GM23338 (cell line): ENCODE measurements around the gene PAXX. TPM values are rescaled to one million over a fixed set of nuclear protein-coding genes. Genes with fewer than 3 reads are reported as not detected.

Experiments used
- ATAC-seq: fragments of 200-7000 bp; cut with Tn5 transposase; 3 replicates; pipeline ENCODE4 v1.9.1; 2020
- DNase-seq: peaks from one replicate; pipeline ENCODE4 v3.0.0-alpha.2; 2015; ENCODE audit warnings: low spot score
- H2AFZ ChIP-seq: fragments of 200-600 bp; sonication (generic); 2 replicates; pipeline ENCODE4 v1.8.0; 2016; ENCODE audit warnings: antibody characterized with exemption, mild to moderate bottlenecking, moderate library complexity
- H3F3A ChIP-seq: fragments of 200-600 bp; sonication (generic); replicated peaks from 2 replicates; pipeline ENCODE4 v1.8.0; 2017; ENCODE audit warnings: antibody characterized with exemption, mixed run types, low read depth
- H3K27ac ChIP-seq: fragments of 200-600 bp; sonication (generic); 2 replicates; pipeline ENCODE4 v1.6.1; 2016; ENCODE audit warnings: low read depth
- H3K27me3 ChIP-seq: fragments of 200-600 bp; sonication (generic); 2 replicates; pipeline ENCODE4 v1.8.0; 2016; ENCODE audit warnings: mild to moderate bottlenecking, mixed run types, moderate library complexity; ENCODE audit not compliant: insufficient read depth
- H3K36me3 ChIP-seq: fragments of 200-600 bp; sonication (generic); 2 replicates; pipeline ENCODE4 v1.8.0; 2016; ENCODE audit warnings: mild to moderate bottlenecking; ENCODE audit not compliant: insufficient read depth
- H3K4me1 ChIP-seq: fragments of 200-600 bp; sonication (generic); 2 replicates; pipeline ENCODE4 v1.8.0; 2016; ENCODE audit warnings: mild to moderate bottlenecking, moderate library complexity; ENCODE audit not compliant: insufficient read depth
- H3K4me2 ChIP-seq: fragments of 200-600 bp; sonication (generic); 2 replicates; pipeline ENCODE4 v1.7.1; 2017; ENCODE audit warnings: mixed run types
- H3K4me3 ChIP-seq: fragments of 200-600 bp; sonication (generic); 2 replicates; pipeline ENCODE4 v1.6.1; 2016; ENCODE audit warnings: mixed run types
- H3K79me2 ChIP-seq: fragments of 200-600 bp; sonication (generic); replicated peaks from 2 replicates; pipeline ENCODE4 v1.8.0; 2017; ENCODE audit warnings: mild to moderate bottlenecking; ENCODE audit not compliant: insufficient read depth
- H3K9me2 ChIP-seq: fragments of 200-600 bp; sonication (generic); 2 replicates; pipeline ENCODE4 v1.8.0; 2017; ENCODE audit not compliant: insufficient read depth
- H4K20me1 ChIP-seq: fragments of 200-600 bp; sonication (generic); replicated peaks from 2 replicates; pipeline ENCODE4 v1.8.0; 2017; ENCODE audit warnings: mild to moderate bottlenecking; ENCODE audit not compliant: insufficient read depth
- H3K27ac Mint-ChIP-seq: 2 replicates; pipeline ENCODE4 v1.8.0; 2020; ENCODE audit warnings: inconsistent platforms, mild to moderate bottlenecking, moderate library complexity, mixed read lengths
- H3K27me3 Mint-ChIP-seq: 3 replicates; pipeline ENCODE4 v1.8.0; 2022; ENCODE audit warnings: low read depth, mild to moderate bottlenecking, moderate library complexity, mixed read lengths, inconsistent platforms; ENCODE audit not compliant: insufficient read depth, poor library complexity
- H3K36me3 Mint-ChIP-seq: 3 replicates; pipeline ENCODE4 v1.8.0; 2021; ENCODE audit warnings: low read depth, mild to moderate bottlenecking, inconsistent platforms, moderate library complexity, mixed read lengths
- H3K4me1 Mint-ChIP-seq: 3 replicates; pipeline ENCODE4 v1.8.0; 2020; ENCODE audit warnings: mild to moderate bottlenecking, inconsistent platforms, mixed read lengths
- H3K4me3 Mint-ChIP-seq: 3 replicates; pipeline ENCODE4 v1.8.0; 2021; ENCODE audit warnings: moderate library complexity, mild to moderate bottlenecking, inconsistent platforms, mixed read lengths
- H3K9me3 Mint-ChIP-seq: 3 replicates; pipeline ENCODE4 v1.8.0; 2020; ENCODE audit warnings: moderate library complexity, mild to moderate bottlenecking, inconsistent platforms, mixed read lengths
- CREB1 ChIP-seq: fragments of 250-450 bp; sonication (Bioruptor Pico); IDR thresholded peaks from 2 replicates; pipeline ENCODE4 v1.5.0; 2020; ENCODE audit warnings: low read depth, mild to moderate bottlenecking, moderate library complexity
- NANOG ChIP-seq: IDR thresholded peaks from 2 replicates; pipeline ENCODE4 v1.6.1; 2016; ENCODE audit warnings: antibody characterized with exemption, borderline replicate concordance
- REST ChIP-seq: IDR thresholded peaks from one replicate; pipeline ENCODE4 v1.6.1; 2018; ENCODE audit warnings: antibody characterized with exemption; ENCODE audit not compliant: unreplicated experiment
- polyA plus RNA-seq: library from polyadenylated mRNA; unstranded; fragments of >200 nt; fragmentation: Nextera tagmentation; extraction: Ambion mirVana; gene quantifications from 2 replicates; pipeline ENCODE4 v1.2.1, GENCODE V29; 2016
- total RNA-seq: library from RNA; depleted of rRNA; stranded (reverse); fragments of >200 nt; shearing (Covaris generic); gene quantifications from 2 replicates; pipeline ENCODE4 v1.2.3, GENCODE V29; 2014

Gene PAXX
- total and polyA plus RNA-seq, 2 experiments from 2014 or later = 71.5 to 86.0 TPM

- H3K27ac Mint-ChIP-seq = no peak overlapping the region
- H3K4me3 Mint-ChIP-seq = peak overlapping the region; percentile 75
- Histone ChIP-seq H3K79me2 (0 out of 2 replicates have a peak, but pooled peaks cover 5% of the 10 kb centered on the region), H3K4me2 (peak overlapping the region; percentile 84), H3K36me3 (no peaks in the 10 kb centered on the region), H3K27me3 (no peaks in the 10 kb centered on the region), H3K4me1 (peaks cover 8% of the 10 kb centered on the region), H2AFZ (no peak overlapping the region), H3F3A (peaks cover 3% of the 10 kb centered on the region; the same call in 1 of the 2 replicates), H3K9me2 (no peaks in the 10 kb centered on the region), H3K27ac (no peak overlapping the region), H4K20me1 (no peaks in the 10 kb centered on the region; the same call in 1 of the 2 replicates), H3K4me3 (peak overlapping the region; percentile 88)
- H3K9me3 Mint-ChIP-seq = no peaks in the 10 kb centered on the region
- peaks cover 9% of the 10 kb centered on the region for H3K27me3 Mint-ChIP-seq
- peak; percentile 16 for ATAC-seq
- peaks cover 9% of the 10 kb centered on the region for H3K4me1 Mint-ChIP-seq
- DNase-seq = peak; percentile 67
- no peak for TF ChIP-seq NANOG
- TF ChIP-seq CREB1 (CRISPR knock-in tag) = no peak
- peaks cover 24% of the 10 kb centered on the region for H3K36me3 Mint-ChIP-seq
Measured at GRCh38 chr9:136943291-136944211, 48.7 kb upstream of the PAXX start.

GRCh38 chr9:136944212-136944518, 48.1 kb upstream of the PAXX start:
- H3K4me1 Mint-ChIP-seq = peaks cover 8% of the 10 kb centered on the region
- Histone ChIP-seq H3K9me2 (no peaks in the 10 kb centered on the region), H3K79me2 (0 out of 2 replicates have a peak, but pooled peaks cover 5% of the 10 kb centered on the region), H3K27me3 (no peaks in the 10 kb centered on the region), H4K20me1 (no peaks in the 10 kb centered on the region), H3K36me3 (no peaks in the 10 kb centered on the region), H3F3A (peaks cover under 1% of the 10 kb centered on the region; the same call in 1 of the 2 replicates), H3K4me3 (peak overlapping the region; percentile 88), H3K4me2 (peak overlapping the region; percentile 84), H3K4me1 (peaks cover 9% of the 10 kb centered on the region), H3K27ac (no peak overlapping the region), H2AFZ (no peak overlapping the region)
- H3K27ac Mint-ChIP-seq = no peak overlapping the region
- DNase-seq (no peak), ATAC-seq (peak; percentile 20)
- H3K4me3 Mint-ChIP-seq = peak overlapping the region; percentile 75; the same call in 2 of the 3 replicates
- H3K27me3 Mint-ChIP-seq = peaks cover 7% of the 10 kb centered on the region
- peaks cover 20% of the 10 kb centered on the region; the same call in 2 of the 3 replicates for H3K36me3 Mint-ChIP-seq
- TF ChIP-seq REST (no peak), CREB1 (CRISPR knock-in tag) (0 out of 2 replicates have a peak, but pooled peaks have one; percentile 44), NANOG (no peak)
- no peaks in the 10 kb centered on the region for H3K9me3 Mint-ChIP-seq
